Activated CD8-positive, alpha-beta T cell treated with anti-CD3 and anti-CD28 coated beads for 36 hours (primary cell): ENCODE data around the gene XPC. TPM values are rescaled to one million over a fixed set of nuclear protein-coding genes. Genes with fewer than 3 reads are reported as not detected.
"Not testable (repeated sequence)": the region's sequence is repeated elsewhere in the genome, so short reads cannot be mapped to it uniquely, and the experiment has no call there.

Experiments used
- ATAC-seq: fragments of 200-7000 bp; cut with Tn5 transposase; one replicate; pipeline ENCODE4 v1.10.0; 2021; ENCODE audit warnings: mild to moderate bottlenecking, moderate library complexity
- CTCF ChIA-PET: fragments of 350-600 bp; sonication (Branson Sonifier 250); formaldehyde crosslinking; loops from one replicate; lab custom pipeline; 2021; ENCODE audit warnings: antibody characterized with exemption; lab: Charles Lee
- POLR2A ChIA-PET: fragments of 350-600 bp; sonication (Branson Sonifier 250); formaldehyde crosslinking; loops from one replicate; lab custom pipeline; 2021; ENCODE audit warnings: antibody characterized with exemption; lab: Charles Lee
- DNase-seq: peaks from one replicate; pipeline ENCODE4 v3.0.0-alpha.2; 2020
- H3K27ac Mint-ChIP-seq: one replicate; pipeline ENCODE4 v1.8.0; 2021; ENCODE audit warnings: mild to moderate bottlenecking, mixed read lengths
- H3K27me3 Mint-ChIP-seq: one replicate; pipeline ENCODE4 v1.8.0; 2021; ENCODE audit warnings: mixed read lengths
- H3K36me3 Mint-ChIP-seq: one replicate; pipeline ENCODE4 v1.8.0; 2021; ENCODE audit warnings: low read depth, mixed read lengths
- H3K4me1 Mint-ChIP-seq: one replicate; pipeline ENCODE4 v1.8.0; 2021; ENCODE audit warnings: low read depth, mixed read lengths
- H3K4me3 Mint-ChIP-seq: one replicate; pipeline ENCODE4 v1.8.0; 2021; ENCODE audit warnings: mild to moderate bottlenecking, moderate library complexity, mixed read lengths
- H3K9me3 Mint-ChIP-seq: one replicate; pipeline ENCODE4 v1.8.0; 2021; ENCODE audit warnings: mixed read lengths
- intact Hi-C: fragments of 100-400 bp; cut with micrococcal nuclease; formaldehyde crosslinking; loops from one replicate; pipeline ENCODE4 v1.10.0; 2022
- total RNA-seq, 2 experiments: library from RNA; stranded (reverse); gene quantifications; one replicate each; pipeline ENCODE4 v1.2.3, GENCODE V29; 2021
- TF ChIP-seq, protein P1 (sequence below): fragments of 200-600 bp; IDR thresholded peaks from one replicate; pipeline ENCODE4 v1.8.0; 2022; ENCODE audit warnings: antibody characterized with exemption, mild to moderate bottlenecking

XPC gene
- total RNA-seq, 2 experiments from 2014 or later, result 23.5 to 24.8 TPM

- Mint-ChIP-seq H3K4me1 (peaks cover 37% of the 10 kb centered on the region), H3K27ac (no peak overlapping the region), H3K9me3 (no peaks in the 10 kb centered on the region), H3K27me3 (no peaks in the 10 kb centered on the region), H3K4me3 (no peak overlapping the region), H3K36me3 (peaks cover 43% of the 10 kb centered on the region)
- POLR2A ChIA-PET, result interaction anchor here (0.8 to 1.1 kb wide), 2 partner anchors 57 to 111 kb away, joined by 3 read pairs; partner anchors contain the start of genes LSM3 and XPC
- intact Hi-C loops, result no loop called here
- no peak for ATAC-seq
- DNase-seq, result no peak
- CTCF ChIA-PET, result no interaction called here
- TF ChIP-seq, protein P1, sequence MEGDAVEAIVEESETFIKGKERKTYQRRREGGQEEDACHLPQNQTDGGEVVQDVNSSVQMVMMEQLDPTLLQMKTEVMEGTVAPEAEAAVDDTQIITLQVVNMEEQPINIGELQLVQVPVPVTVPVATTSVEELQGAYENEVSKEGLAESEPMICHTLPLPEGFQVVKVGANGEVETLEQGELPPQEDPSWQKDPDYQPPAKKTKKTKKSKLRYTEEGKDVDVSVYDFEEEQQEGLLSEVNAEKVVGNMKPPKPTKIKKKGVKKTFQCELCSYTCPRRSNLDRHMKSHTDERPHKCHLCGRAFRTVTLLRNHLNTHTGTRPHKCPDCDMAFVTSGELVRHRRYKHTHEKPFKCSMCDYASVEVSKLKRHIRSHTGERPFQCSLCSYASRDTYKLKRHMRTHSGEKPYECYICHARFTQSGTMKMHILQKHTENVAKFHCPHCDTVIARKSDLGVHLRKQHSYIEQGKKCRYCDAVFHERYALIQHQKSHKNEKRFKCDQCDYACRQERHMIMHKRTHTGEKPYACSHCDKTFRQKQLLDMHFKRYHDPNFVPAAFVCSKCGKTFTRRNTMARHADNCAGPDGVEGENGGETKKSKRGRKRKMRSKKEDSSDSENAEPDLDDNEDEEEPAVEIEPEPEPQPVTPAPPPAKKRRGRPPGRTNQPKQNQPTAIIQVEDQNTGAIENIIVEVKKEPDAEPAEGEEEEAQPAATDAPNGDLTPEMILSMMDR, result no peak
Measured at GRCh38 chr3:14121859-14122258, 56.5 kb downstream of the XPC start.

DNA sequence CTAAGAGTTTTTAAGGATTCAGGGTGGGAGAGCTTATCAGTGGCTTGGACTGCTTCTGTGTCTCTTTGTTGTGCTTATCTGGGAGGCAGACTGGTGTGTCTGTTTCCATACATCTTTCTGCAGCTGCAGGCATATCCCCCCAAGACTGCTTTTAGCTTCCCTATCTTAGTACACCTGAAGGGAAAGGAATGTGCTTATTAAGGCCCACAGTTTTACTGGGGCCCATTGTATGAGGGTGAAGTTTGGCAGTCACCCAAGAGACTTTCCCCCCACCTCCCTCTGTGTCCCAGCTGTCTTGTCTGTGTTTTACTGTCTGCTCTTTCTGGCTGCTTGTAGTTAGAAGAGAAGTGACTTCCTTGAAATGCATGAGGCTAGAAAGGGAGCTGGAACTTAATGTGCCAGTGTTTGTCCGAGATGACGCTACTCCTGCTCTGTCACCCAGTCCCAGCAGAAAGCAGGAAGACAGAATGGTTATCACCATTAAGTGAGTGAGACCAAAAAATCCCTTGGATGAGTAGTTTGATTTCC lies 57.4 kb downstream of the XPC start:
- CTCF ChIA-PET, result interaction anchor here (1.5 kb wide), 1 partner anchor 224 kb away, joined by 7 read pairs; no protein-coding TSS in a partner anchor
- ATAC-seq, H3K4me3 Mint-ChIP-seq, DNase-seq, intact Hi-C loops, H3K27me3 Mint-ChIP-seq, H3K27ac Mint-ChIP-seq, H3K9me3 Mint-ChIP-seq: not testable (repeated sequence)
- POLR2A ChIA-PET, result interaction anchor here (0.8 to 1.1 kb wide), 2 partner anchors 26 to 58 kb away, joined by 3 read pairs; partner anchors contain the start of genes LSM3 and XPC
- Mint-ChIP-seq H3K36me3 (peaks cover 47% of the 10 kb centered on the region), H3K4me1 (peaks cover 28% of the 10 kb centered on the region)

DNA sequence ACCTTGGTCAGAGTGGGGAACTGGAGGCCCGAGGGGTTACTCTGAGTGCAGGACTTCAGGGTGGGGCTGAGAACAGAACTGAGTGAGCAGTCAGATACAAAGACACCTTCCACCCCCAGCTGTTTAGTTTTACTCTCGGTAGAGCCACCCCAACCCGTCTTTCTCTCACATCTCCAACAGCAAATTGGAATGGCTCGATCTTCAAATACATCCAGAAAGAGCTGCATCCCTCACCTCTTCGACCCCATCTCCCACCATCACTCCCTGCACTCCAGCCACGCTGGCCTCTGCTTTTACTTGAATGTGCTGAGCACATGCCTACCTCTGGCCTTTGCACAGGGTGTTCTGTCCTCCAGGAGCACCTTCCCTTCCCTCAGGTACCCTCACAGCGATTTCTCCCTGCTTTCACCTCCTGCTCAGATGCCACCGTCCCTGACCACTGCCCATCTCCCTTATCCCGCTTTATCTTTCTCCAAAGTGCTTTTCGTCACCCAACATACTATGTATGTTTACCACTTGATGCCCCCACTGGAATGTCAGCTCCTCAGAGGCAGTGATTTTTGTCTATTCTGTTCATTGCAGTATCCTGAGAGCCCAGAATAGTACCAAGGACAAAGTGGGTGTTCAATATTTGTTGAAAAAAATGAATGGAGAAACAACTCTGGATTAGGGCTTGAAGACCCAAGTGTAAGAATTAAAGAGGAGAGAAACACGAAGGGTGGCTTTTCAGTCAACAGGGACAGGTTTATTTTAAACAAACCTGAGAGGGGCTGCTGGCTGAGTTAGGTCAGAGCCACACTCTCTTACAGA lies 58.1 kb downstream of the XPC start:
- DNase-seq (no peak), ATAC-seq (no peak)
- Mint-ChIP-seq H3K27ac (no peak overlapping the region), H3K4me3 (no peak overlapping the region), H3K4me1 (peaks cover 25% of the 10 kb centered on the region), H3K9me3 (no peaks in the 10 kb centered on the region), H3K27me3 (no peaks in the 10 kb centered on the region), H3K36me3 (peaks cover 48% of the 10 kb centered on the region)
- CTCF ChIA-PET, result interaction anchor here (1.3 to 1.5 kb wide), 2 partner anchors 222 to 224 kb away, joined by 3 to 7 read pairs; no protein-coding TSS in a partner anchor
- POLR2A ChIA-PET, result interaction anchor here (0.8 to 1.8 kb wide), 2 partner anchors 27 to 58 kb away, joined by 3 to 6 read pairs; partner anchors contain the start of genes LSM3 and XPC
- intact Hi-C loops, result no loop called here
- TF ChIP-seq, protein P1, result no peak

- TF ChIP-seq, protein P1, result no peak
- intact Hi-C loops, result no loop called here
- Mint-ChIP-seq H3K27ac (no peak overlapping the region), H3K4me1 (peaks cover 28% of the 10 kb centered on the region), H3K27me3 (no peaks in the 10 kb centered on the region), H3K4me3 (no peak overlapping the region), H3K9me3 (no peaks in the 10 kb centered on the region), H3K36me3 (peaks cover 53% of the 10 kb centered on the region)
- ChIA-PET CTCF (interaction anchor here (1.3 to 1.5 kb wide), 2 partner anchors 221 to 223 kb away, joined by 3 to 7 read pairs; no protein-coding TSS in a partner anchor), POLR2A (interaction anchor here (1.8 kb wide), 1 partner anchor 59 kb away, joined by 6 read pairs; the partner anchor contains the start of genes LSM3 and XPC)
- ATAC-seq (no peak), DNase-seq (no peak)
Measured at GRCh38 chr3:14119651-14120050, 58.8 kb downstream of the XPC start.
